Measurements from ENCODE around the gene HOXD13.
A peak's percentile ranks its signal among the peaks of the same experiment; 100 is the strongest.

The HOXD13 gene

DNA sequence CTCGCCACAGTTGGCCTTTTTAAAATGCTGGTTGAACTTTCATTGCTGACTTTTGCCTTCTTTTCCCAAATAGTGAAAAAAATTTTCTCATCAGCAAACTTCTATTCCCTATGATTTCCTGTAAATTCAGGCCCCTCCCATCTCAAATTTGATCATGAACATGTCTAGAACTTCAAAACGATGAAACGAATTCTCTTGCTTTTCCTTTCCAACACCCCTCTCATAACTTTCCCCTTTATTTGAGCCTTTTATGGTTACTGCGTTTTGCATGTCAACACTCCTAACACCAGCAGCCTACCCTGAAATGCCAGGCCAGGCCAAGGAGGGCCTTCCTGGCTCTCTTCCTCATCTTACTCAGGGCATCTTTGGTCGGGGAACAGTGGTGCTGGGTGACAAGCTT lies 1.7 kb upstream of the HOXD13 start:
- DNase-seq (ENCODE audit: low read depth): no peak
- no peak overlapping the region for H3K4me3 ChIP-seq (ENCODE audit: control insufficient read depth, low read depth, low read length)
- no peak for TF ChIP-seq CTCF (IDR thresholded peaks at IDR 0.05; ENCODE audit: control insufficient read depth, insufficient read depth, low read depth, low read length, missing control alignments)

GRCh38 chr2:176091329-176092258 lies 927 bp upstream of the HOXD13 start:
- no peak for DNase-seq (ENCODE audit: low read depth)
- no peak overlapping the region for H3K4me3 ChIP-seq (ENCODE audit: control insufficient read depth, low read depth, low read length)
- TF ChIP-seq CTCF (IDR thresholded peaks at IDR 0.05; ENCODE audit: control insufficient read depth, insufficient read depth, low read depth, low read length, missing control alignments): no peak

DNA sequence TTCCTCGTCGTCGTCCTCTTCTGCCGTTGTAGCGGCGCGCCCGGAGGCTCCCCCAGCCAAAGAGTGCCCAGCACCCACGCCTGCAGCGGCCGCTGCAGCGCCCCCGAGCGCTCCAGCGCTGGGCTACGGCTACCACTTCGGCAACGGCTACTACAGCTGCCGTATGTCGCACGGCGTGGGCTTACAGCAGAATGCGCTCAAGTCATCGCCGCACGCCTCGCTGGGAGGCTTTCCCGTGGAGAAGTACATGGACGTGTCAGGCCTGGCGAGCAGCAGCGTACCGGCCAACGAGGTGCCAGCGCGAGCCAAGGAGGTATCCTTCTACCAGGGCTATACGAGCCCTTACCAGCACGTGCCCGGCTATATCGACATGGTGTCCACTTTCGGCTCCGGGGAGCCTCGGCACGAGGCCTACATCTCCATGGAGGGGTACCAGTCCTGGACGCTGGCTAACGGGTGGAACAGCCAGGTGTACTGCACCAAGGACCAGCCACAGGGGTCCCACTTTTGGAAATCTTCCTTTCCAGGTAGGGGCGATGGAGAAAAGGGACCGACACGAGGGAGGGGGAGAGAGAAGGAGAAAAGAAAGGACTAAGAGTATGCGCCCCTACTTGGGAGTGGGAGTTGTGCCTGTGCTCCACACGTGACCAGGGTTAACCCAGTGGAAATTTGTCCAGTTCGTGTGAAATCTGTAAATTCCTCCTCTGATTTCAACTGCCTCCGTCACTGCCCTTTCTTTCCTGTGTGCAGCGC lies 800 bp downstream of the HOXD13 start:
- TF ChIP-seq CTCF (IDR thresholded peaks at IDR 0.05; ENCODE audit: control insufficient read depth, insufficient read depth, low read depth, low read length, missing control alignments): peak; percentile 45
- peak overlapping the region; percentile 42 for H3K4me3 ChIP-seq (ENCODE audit: control insufficient read depth, low read depth, low read length)
- no peak for DNase-seq (ENCODE audit: low read depth)

DNA sequence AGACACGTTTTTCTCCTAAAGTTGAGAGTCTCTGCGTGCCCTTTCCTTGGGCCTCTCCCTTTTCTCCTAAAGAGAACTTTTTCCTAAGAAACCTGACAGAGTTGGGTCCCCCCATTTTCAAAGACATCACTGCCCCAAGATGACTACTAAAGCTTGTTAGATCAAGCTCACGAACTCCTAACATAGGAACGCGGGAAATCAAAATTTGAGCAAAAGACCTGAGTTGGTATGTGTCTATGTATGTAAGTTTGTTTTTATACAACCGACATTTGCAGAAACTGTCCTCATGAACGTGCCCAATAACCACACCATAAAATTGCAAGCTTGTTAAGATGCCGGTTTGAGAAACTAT lies 1.4 kb downstream of the HOXD13 start:
- TF ChIP-seq CTCF (IDR thresholded peaks at IDR 0.05; ENCODE audit: control insufficient read depth, insufficient read depth, low read depth, low read length, missing control alignments): no peak
- DNase-seq (ENCODE audit: low read depth): no peak
- no peak overlapping the region for H3K4me3 ChIP-seq (ENCODE audit: control insufficient read depth, low read depth, low read length)

DNA sequence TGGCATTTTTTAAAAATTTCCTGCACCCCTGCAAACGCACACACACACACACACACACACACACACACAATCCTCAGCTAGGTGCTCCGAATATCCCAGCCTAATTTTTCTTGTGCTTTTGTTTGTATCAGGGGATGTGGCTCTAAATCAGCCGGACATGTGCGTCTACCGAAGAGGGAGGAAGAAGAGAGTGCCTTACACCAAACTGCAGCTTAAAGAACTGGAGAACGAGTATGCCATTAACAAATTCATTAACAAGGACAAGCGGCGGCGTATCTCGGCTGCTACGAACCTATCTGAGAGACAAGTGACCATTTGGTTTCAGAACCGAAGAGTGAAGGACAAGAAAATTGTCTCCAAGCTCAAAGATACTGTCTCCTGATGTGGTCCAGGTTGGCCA lies 1.8 kb downstream of the HOXD13 start:
- H3K4me3 ChIP-seq (ENCODE audit: control insufficient read depth, low read depth, low read length): no peak overlapping the region
- no peak for TF ChIP-seq CTCF (IDR thresholded peaks at IDR 0.05; ENCODE audit: control insufficient read depth, insufficient read depth, low read depth, low read length, missing control alignments)
- no peak for DNase-seq (ENCODE audit: low read depth)

GRCh38 chr2:176095421-176095820 lies 2.9 kb downstream of the HOXD13 start:
- DNase-seq (ENCODE audit: low read depth): no peak
- H3K4me3 ChIP-seq (ENCODE audit: control insufficient read depth, low read depth, low read length): no peak overlapping the region
- TF ChIP-seq CTCF (IDR thresholded peaks at IDR 0.05; ENCODE audit: control insufficient read depth, insufficient read depth, low read depth, low read length, missing control alignments): no peak

Measured in AG09309 (cell line).